GM20000 (cell line): ENCODE results near the gene CACHD1.

Experiments used
- DNase-seq: peaks from one replicate; pipeline ENCODE4 v3.0.0; 2012; ENCODE audit warnings: low spot score
- TF ChIP-seq, protein P1 (sequence below): IDR thresholded peaks from 2 replicates; pipeline ENCODE4 v1.5.1; 2012; ENCODE audit warnings: mild to moderate bottlenecking, control low read depth; ENCODE audit errors: extremely low read depth, missing control alignments

The CACHD1 gene

DNA sequence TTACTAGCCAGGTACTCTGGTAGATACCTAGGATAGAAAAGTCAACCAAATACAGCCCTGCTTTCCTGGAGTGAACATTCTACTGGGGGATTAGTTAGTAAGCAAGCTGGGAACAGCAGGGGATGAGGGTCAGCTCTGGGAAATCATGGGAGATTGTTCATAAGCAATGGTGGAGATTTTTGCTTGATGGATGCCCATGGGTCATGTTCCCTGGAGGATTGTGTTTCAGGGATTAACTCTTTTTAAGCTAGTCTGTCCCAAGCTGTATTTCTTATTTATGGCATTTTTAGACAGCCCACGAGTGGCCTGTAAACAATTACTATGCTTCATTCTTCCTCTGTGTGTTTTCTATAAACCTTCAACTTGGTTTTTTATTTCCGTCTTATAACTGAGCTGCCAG, 18.9 kb downstream of the CACHD1 start:
- DNase-seq: no peak
- TF ChIP-seq, protein P1, sequence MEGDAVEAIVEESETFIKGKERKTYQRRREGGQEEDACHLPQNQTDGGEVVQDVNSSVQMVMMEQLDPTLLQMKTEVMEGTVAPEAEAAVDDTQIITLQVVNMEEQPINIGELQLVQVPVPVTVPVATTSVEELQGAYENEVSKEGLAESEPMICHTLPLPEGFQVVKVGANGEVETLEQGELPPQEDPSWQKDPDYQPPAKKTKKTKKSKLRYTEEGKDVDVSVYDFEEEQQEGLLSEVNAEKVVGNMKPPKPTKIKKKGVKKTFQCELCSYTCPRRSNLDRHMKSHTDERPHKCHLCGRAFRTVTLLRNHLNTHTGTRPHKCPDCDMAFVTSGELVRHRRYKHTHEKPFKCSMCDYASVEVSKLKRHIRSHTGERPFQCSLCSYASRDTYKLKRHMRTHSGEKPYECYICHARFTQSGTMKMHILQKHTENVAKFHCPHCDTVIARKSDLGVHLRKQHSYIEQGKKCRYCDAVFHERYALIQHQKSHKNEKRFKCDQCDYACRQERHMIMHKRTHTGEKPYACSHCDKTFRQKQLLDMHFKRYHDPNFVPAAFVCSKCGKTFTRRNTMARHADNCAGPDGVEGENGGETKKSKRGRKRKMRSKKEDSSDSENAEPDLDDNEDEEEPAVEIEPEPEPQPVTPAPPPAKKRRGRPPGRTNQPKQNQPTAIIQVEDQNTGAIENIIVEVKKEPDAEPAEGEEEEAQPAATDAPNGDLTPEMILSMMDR: no peak

DNA sequence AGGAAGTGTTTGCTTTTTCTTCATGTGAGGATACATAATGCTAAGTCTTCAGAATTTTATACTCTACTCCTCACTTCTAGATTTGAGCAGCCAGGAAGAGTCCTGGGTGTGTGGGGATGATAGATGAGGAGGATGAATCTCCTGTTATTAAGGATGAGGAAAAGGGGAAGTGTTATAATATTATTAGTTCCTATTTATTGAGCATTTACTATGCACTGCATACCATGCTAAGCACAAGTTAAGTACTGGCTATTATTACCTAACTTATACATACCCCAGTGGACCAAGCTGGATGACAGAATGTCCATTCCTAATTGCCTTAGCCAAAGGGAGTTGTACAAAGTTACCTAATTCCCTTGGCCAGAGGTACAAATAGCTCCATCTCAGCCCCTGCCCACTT, 19.8 kb downstream of the CACHD1 start:
- TF ChIP-seq, protein P1: no peak
- DNase-seq: no peak

- TF ChIP-seq, protein P1: no peak
- DNase-seq: no peak
Observed at GRCh38 chr1:64490213-64490818, 20.4 kb downstream of the CACHD1 start.

DNA sequence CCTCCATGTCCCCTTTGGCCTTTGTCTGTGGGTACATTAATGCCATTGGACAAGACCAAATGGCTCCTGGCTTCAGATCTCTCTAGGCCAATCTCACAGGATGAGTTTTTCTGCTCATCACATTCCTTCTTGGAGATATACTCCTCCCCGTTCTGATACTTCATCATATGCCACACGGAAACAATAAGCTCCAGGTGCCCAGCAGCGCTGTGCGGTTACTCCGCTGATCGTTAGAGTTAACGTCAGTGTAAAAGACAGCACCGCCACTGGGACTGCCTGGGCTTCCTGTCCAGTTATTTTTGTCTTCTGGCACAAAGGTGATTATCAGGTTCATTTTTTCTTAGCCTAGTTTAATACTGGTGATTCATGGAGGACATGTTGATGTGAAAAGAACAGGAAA, 22.5 kb downstream of the CACHD1 start:
- no peak for DNase-seq
- TF ChIP-seq, protein P1: no peak

GRCh38 chr1:64493831-64494230, 23.9 kb downstream of the CACHD1 start:
- no peak for DNase-seq
- TF ChIP-seq, protein P1: no peak

- no peak for DNase-seq
- TF ChIP-seq, protein P1: no peak
Observed at GRCh38 chr1:64494659-64495058, 24.7 kb downstream of the CACHD1 start.

DNA sequence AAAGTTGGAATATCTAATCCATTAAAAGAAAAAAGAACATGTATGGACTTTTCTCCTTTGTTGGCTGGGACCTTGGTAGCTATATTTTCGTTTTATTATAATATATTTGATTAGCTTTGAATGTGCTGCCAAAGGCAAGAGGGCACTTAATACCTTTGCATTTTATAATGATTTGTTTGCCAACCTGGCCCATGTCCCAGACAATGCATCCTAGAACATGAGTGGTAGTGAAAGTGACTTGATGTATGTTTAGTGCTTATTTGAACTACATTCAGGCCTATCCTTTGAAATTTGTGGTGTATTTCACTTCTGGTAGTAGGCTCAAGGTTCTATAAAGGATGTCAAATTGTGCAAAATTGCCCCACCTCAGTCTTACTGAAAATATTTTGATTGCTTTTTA, 25.9 kb downstream of the CACHD1 start:
- DNase-seq: no peak
- TF ChIP-seq, protein P1: no peak
